Measurements from ENCODE around the gene PLXNA4.

DNA sequence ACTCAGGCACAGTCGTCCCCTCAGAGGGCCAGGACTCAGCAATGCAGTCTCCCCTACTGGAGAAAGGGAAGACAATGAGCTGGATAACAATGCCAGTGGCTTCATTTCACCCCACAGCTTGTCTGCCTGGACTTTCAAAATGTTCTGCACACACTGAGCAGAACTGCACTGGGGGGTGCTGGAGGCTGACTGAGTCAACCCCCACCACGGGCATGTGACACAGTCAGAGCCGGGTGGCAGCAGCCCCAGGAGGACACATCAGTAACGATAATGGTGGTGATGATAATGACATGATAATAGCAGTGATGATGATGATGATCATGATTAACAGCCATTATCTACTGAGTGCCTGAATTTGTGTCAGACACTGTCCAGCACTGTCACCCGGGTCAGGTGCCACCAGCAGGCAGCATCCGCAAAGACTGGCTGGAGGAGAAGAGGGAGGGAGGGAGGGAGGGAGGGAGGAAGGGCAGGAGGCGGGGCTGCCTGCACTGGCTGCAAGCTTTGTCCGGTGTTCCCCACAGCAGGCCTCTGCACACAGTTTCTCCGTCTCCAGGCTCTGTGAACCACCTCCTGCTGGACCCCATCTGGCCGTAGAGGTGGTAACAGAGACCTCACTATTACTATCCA lies 67.4 kb downstream of the PLXNA4 start:
- TF ChIP-seq, protein P1, sequence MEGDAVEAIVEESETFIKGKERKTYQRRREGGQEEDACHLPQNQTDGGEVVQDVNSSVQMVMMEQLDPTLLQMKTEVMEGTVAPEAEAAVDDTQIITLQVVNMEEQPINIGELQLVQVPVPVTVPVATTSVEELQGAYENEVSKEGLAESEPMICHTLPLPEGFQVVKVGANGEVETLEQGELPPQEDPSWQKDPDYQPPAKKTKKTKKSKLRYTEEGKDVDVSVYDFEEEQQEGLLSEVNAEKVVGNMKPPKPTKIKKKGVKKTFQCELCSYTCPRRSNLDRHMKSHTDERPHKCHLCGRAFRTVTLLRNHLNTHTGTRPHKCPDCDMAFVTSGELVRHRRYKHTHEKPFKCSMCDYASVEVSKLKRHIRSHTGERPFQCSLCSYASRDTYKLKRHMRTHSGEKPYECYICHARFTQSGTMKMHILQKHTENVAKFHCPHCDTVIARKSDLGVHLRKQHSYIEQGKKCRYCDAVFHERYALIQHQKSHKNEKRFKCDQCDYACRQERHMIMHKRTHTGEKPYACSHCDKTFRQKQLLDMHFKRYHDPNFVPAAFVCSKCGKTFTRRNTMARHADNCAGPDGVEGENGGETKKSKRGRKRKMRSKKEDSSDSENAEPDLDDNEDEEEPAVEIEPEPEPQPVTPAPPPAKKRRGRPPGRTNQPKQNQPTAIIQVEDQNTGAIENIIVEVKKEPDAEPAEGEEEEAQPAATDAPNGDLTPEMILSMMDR (IDR thresholded peaks at IDR 0.05; ENCODE audit: insufficient read depth, low read length) = no peak
- TF ChIP-seq SPI1 (IDR thresholded peaks at IDR 0.05; ENCODE audit: borderline replicate concordance, low read depth) (no peak), REST (IDR thresholded peaks at IDR 0.05; ENCODE audit: insufficient replicate concordance, low read depth) (no peak), GABPA (IDR thresholded peaks at IDR 0.05; ENCODE audit: low read depth) (no peak)
